HG02884 (cell line): Measurements from ENCODE around the gene CYP1A2.
"Not testable (repeated sequence)": the region's sequence is repeated elsewhere in the genome, so short reads cannot be mapped to it uniquely, and the experiment has no call there.

ENCODE experiments used
- ATAC-seq: cut with Tn5 transposase; IDR thresholded peaks from one replicate; pipeline ENCODE4 v1.9.1; 2021; ENCODE audit warnings: mild to moderate bottlenecking, moderate library complexity; ENCODE audit not compliant: unreplicated experiment

Gene CYP1A2

DNA sequence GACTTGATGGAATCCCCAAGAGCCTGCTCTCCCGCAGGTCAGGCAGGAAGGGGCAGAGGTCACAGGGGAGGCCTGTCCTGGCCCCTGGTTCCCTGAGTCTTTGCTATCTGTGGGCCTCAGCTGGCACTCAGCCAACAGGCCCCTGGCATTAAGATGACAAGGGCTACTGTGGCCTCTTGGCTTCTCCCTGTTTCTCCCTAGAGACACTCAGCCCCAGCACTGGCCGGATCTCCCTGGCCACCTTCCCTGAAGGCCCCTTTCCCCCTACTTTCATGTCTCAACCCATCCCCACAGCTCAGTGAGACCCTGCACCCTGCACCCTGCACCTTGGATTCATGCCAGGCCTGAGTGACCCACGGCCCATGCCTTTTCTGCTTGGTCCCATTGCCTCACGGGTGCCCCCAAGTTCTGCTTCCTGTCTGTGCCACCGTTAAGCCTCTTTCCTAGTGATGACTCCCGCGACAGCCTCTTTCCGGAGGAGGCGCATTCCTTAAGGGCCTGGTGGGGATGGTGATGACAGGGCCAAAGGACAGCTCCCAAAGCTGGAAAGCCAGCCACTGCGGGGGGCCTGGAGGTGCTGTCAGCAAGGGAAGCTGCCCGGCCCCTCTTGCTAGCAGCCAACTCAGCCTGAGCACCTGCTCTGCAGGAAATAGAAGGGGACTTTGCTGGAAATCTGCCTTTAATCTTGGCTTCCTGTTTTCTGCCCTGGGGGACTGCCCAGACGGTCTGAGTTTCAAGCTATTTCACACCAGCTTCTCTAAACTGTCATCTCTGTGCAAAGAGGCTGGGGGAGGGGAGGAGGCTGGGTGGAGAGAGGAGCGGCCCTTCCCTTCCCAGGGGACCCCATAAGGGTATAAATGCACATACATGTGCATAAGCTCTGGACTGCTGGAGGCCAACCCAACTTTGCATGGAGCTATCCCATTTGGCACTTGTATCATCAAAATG lies 28.4 kb downstream of the CYP1A2 start:
- no peak for ATAC-seq

DNA sequence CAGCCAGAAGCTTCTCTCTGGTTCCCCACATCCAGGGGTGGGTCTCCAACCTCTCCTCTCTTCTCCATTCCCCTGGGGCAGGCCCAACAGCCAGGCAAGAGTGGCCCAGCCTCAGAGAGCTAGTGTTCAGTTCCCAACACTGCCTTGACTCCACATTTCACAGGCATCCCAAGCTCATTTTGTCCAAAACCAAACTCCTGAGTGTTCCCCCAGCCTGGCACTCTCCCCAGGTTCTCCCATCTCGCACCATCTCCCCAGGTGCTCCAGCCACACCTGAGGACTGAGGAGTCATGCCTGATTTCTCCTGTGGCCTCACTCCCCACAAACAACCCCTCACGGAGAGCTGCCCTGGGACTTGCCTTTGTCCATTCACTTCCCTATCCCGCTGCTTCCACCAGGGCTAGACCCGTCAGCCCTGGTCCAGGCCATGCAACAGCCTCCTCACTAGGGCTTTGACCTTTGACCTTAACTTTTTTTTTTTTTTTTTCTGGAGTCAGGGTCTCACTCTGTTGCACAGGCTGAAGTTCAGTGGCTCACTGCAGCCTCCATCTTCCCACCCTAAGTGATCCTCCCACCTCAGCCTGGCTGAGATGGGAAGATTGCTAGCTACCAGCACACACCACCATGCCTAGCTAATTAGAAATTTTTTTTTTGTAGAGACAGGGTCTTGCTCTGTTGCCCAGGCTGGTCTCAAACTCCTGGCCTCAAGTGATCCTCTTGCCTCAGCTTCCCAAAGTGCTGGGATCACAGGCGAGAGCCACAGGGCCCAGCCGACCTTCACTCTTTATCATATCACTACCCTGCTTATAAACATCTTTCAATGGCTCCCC lies 29.3 kb downstream of the CYP1A2 start:
- no peak for ATAC-seq

DNA sequence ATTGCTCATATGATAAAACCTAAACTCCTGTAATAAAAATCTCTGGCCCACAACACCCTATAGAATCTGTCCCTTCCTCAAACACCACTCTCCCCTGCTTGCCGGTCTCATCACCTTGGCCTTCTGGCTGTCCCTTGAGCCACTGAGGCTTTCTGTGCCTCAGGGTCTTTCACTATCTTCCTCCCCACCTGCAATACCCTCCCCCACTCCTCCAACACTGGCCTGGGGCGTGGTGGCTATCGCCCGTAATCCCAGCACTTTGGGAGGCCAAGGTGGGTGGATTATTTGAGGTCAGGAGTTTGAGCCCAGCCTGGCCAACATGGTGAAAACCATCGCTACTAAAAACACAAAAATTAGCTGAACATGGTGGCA lies 29.9 kb downstream of the CYP1A2 start:
- no peak for ATAC-seq

- no peak for ATAC-seq
Observed at GRCh38 chr15:74779162-74779648, 30.6 kb downstream of the CYP1A2 start.

DNA sequence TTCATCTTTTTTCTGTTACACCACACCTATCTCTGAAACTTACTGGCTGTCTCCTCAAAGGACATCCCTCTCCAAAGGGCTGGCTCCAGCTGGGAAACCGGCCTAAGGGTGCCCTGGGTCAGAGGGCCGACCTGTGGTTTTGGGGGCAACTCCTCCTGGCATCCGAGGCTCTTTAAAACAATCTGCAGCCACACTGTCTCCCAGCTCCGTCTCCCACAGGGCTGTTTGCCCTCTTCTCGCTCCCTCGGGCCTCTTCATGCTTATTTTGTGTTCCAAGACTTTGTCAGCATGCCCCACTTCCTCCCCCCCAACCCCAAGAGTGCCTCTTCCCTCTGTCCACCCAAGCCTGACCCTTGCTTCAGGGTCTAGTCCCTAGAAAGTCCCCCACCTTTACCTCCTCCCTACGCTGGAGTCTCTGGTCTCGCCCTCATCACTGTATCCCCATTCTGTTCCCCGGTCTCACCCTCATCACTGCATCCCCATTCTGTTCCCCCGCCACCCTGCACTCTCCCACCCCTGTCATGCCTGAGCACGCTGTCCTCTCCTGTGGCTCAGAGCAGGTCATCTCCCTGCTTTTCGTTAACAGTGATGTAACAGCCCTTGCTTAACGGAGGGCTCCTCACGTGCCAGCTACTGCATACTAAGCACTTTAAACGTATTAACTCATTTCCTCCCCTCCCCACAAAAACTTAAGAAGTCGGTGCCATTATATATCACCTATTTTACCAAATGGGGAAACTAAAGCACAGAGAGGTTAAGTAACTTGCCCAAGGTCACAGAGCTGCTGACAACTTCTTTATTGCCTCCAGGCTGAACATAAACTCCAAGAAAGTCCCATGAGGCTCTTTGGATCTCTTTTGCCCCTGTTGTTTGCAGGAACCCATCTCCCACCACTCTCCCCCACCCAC lies 32.1 kb downstream of the CYP1A2 start:
- ATAC-seq = no peak

DNA sequence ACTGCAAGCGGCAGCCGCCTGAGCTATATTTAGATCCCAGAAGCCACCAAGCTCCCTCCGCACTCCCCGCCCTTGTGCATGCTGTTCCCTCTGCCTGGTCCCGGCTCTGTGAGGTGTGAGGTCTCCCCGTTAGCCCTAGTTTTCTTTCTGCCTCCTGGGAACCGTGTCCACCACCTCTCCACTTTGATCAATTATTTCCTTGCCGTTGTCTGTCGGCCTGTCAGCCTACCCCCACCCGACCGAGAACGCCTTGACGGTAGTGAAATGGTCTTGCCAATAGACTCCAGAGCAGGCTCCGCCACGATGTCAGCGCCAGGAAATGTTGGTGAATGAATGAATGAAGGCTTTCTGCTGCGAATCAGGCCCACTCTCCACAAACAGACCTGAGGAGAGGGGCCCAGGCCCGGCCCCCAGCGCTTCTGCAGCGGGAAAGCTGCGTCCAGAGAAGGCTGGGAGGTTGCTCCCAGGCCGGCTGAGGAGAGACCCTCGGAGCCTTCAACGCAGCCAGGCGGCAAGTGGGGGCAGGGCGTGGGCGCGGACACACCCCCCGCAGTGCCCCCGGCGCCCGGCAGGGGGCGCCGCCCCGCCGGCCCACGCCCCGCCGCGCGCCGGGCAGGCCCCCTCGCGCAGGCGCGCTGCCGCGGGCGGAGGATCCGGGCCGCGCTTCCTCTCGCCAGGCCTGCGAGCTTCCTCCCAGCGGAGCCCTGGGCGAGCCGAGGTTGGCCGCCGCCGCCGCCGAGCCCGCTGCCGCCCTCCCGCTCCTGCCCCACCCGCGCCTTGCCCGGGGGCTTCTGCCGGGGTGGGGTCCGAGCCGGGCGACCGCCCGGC lies 33.0 kb downstream of the CYP1A2 start, which contains the start of gene CSK:
Gene CSK, plus strand, starts transcription at position 650 of the 828 bp plus-strand sequence. CDS start 16,218 bp downstream, outside the sequence.
- peak; percentile 29 for ATAC-seq

DNA sequence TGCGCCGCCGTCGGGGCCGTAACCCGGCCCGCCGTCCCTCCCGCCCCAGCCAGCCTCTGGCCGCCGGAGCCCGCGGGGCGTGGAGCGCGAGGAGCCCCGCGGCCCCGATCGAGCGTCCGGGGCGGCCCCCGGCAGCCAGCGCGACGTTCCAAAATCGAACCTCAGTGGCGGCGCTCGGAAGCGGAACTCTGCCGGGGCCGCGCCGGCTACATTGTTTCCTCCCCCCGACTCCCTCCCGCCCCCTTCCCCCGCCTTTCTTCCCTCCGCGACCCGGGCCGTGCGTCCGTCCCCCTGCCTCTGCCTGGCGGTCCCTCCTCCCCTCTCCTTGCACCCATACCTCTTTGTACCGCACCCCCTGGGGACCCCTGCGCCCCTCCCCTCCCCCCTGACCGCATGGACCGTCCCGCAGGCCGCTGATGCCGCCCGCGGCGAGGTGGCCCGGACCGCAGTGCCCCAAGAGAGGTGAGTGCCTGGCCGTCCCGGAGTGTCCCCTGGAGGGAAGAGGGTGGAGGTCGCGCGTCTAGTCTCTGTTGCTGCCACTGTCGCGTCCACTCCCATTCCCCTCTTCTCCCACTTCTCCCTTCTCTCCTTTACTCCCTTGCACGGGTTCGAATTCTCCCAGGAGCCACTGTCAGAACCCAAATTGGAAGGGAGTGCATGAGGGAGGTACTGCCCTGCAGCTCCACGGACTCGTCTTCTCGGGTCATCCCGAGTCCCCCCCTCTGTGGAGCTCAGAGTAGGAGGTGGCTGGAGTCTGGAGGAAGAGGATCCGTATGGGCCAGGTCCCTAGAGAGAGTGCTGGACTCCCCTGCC lies 33.8 kb downstream of the CYP1A2 start:
- no peak for ATAC-seq

- ATAC-seq = no peak
Observed at GRCh38 chr15:74783072-74783807, 34.6 kb downstream of the CYP1A2 start.

- no peak for ATAC-seq
Observed at GRCh38 chr15:74783808-74784175, 35.1 kb downstream of the CYP1A2 start.

DNA sequence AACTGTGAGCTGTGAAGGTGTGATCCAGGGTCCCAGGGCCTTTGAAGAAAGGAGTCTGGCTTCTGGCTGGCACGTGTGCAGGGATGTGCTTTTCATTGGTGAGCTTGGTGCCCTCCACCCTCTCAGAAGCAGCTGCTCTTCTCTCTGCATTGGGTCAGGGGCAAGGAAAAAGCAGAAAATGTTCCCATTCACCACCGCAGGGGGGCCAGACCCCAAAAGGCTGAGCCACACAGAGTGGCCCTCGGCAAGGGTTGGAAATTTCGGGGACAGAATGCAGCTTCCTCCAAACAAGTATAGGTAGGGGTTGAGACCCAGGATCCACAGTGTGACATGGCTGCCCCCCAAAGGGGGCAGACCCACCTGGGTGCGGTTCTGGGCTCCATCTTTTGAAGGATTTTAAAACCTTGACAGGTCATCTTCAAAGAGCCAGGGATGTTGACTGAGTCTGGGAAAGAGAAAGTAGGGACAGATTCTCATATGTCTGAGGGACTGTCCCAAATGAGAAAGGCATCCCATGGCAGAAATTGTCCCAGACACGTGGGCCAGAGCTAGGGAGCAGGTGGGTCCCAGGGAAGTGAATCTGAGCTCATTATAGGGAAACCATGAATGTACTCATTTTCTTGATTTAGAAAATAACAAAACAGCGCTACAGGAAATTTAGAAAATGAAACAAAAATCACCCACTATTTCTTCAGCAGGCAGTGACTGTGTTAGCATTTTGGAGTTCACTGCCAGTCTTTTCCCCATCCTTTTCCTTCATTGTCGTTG lies 36.0 kb downstream of the CYP1A2 start:
- ATAC-seq = no peak

DNA sequence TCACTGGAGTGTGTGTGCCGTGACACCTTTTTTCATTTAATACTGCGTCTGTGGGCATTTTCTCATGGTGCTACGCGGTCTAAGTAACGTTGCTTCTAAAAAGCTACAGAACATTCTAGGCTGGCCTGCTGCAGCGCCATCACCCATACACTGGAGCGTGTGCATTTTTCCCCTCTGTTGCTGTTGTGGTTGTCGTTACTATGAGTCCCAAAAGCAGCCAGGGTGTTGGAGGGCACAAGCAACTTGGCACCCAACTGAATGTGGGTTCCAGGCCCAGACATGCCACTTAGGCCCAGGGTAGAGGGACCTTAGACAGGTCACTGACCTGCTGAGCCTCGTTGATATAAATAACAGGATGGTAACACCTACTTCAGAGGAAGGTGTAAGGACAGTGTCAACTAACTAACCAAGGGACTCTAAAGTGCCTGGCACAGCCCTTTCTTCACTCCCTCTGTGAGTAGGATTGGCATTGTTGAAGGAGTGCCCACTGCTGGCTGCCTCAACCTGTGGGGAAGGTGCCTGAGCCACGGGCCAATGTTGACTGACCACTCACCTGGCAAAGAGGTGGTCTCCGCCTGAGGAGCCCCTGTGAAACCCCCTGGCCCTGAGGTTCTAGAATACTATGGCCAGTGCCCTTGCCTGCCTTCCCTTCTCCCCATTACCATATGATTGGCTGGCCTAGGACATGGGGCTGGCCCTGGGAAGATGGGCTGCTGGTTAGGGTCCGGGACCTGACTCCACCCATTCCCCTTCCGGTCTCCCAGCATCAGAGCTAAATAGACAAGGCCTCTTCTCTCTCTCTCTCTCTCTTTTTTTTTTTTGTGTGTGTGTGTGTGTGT lies 36.8 kb downstream of the CYP1A2 start:
- no peak for ATAC-seq

GRCh38 chr15:74786081-74786480 lies 37.4 kb downstream of the CYP1A2 start:
- ATAC-seq = not testable (repeated sequence)

GRCh38 chr15:74786551-74787165 lies 38.0 kb downstream of the CYP1A2 start:
- no peak for ATAC-seq

DNA sequence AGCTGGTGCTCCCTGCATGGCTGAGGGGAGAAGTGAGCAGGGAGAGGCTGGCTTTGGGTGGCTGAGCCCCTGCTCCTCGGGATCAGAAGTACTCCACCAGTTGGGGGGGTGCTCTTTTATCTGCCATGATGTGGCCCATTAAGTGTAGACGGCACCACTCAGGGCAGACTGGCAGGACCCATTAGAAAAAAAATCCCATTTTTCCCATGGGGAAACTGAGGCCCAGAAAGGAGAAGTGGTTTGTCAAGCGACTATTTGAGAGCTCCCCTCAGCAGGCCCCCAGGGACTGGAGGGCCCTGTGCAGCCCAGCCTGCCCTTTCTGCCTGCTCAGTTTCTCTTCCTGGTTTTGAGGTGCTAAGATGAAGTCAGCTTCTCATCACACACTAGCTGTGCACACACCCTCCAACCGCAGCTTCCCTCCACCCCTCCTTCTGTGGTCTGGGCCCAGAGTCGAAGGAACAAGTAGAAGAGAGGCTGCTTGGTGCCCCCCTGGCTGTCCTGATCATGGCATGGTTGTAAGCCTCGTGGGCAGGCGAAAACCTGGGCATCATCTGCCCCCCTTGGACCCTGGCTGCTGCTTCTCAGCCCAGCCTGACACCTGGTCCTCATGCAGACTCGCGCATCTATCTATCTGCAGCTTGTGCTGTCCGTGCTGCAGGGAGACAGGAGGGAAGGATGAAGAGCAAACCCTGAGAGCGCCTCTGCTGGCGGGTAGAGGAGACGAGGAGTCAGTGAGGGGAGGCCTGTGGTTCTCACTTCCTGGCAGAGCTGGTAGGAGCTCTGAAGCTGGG lies 38.8 kb downstream of the CYP1A2 start:
- ATAC-seq = peak; percentile 40

GRCh38 chr15:74788042-74788682 lies 39.5 kb downstream of the CYP1A2 start:
- no peak for ATAC-seq
